Activated CD8-positive, alpha-beta memory T cell treated with anti-CD3 and anti-CD28 coated beads, Interleukin-2, amount 50 U/mL, for 24 hours (primary cell): ENCODE data around the gene ALS2.

Source experiments
- DNase-seq: peaks from one replicate; pipeline ENCODE4 v3.0.0-alpha.2; 2020; ENCODE audit errors: extremely low read depth

ALS2 gene

DNA sequence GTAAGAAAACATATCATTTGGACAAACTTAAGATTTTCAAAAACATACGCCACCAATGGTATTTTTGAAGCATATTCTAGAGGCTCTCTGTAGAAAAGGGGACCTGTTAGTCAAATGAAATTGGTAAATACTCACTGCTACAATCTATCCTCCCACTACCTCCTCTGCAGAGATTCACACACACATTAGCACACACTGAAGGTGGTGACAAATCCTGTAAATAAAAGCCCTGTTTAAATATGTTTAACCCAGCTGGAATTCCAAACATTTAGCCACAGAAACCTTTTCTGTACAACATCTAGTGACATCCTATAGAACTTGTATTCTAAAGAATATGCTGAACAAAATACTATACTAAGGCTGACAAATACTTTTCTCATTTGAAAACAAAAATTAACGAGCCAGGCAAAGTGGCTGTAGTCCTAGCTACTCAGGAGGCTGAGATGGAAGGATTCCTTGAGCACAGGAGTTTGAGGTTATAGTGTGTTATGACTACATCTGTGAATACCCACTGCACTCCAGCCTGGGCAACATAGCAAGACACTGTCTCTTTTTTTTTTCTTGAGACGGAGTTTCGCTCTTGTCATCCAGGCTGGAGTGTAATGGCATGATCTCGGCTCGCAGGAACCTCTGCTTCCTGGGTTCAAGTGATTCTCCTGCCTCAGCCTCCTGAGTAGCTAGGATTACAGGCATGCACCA is 25.9 kb downstream of the ALS2 start:
- DNase-seq: no peak

DNA sequence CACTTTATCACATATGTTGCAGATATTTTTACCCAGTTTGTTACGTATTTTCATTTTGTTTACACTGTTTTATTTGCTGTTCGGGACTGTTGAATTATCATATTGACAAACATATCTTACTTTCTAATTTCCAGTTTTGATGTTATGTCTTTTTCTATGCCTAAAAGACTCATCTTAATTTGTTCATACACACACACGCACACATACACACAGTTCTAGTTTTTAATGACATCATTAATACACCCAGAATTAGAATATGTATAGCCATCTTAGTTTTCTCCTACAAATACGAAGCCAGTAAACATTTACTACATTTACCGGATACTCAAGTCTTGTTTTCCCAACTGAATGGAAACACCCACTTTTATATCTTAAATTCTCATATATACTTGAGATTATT is 29.2 kb downstream of the ALS2 start:
- DNase-seq: no peak

DNA sequence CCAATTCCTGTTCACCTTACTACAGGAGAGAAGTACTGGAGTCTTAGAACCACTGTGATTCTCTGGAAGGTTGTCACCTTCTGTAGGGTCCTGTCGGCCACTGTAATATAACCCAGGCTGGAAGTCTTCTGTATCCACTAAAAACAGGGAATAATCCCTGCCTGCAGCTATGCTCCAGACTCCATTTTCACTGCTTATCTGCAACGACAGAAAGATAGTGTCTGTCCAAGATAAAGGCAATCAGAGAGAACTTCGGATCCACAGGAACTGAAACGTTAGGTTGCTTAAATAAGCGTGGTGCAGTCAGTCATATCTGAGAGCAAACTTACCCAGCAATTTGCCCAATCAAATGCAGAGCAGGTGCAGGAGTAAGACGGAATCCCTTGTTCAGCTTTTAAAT is 34.2 kb downstream of the ALS2 start:
- no peak for DNase-seq

- no peak for DNase-seq
Observed at GRCh38 chr2:201735486-201735885, 45.2 kb downstream of the ALS2 start.

DNA sequence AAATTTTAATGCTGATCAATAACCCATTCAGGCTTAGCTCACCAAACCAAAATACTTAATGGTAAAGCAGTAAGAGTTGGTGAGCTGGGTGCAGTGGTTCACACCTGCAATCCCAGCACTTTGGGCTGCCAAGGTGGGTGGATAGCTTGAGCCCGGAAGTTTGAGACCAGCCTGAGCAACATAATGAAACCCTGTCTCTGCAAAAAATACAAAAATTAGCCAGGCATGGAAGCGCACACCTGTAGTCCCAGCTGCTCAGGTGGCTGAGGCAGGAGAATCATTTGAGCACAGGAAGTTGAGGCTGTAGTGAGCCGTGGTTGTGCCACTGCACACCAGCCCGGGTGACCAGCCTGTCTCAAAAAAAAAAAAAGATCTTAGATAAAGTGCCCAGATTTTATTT is 46.6 kb downstream of the ALS2 start:
- no peak for DNase-seq

- no peak for DNase-seq
Observed at GRCh38 chr2:201733544-201733943, 47.2 kb downstream of the ALS2 start.

GRCh38 chr2:201730651-201731285 is 50.0 kb downstream of the ALS2 start:
- DNase-seq: no peak

DNA sequence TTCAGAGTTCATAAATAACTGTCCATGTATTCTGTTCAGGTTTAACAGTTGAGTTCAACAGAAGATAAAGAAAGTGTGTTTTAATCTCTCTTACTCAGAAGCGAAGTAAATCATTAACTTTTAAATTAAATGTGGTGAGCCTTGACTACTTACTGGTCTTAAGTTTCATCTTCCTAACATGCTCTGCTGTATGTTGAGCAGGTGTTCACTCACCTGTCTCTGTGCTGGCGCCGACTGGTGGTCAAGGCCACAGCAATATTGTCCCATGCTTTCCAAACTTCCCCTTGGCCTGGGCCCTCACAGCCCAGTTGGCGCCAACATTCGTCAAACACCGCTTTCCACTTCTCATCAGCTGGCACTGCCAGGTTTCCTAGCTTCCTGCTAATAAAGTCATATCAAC is 65.3 kb downstream of the ALS2 start:
- no peak for DNase-seq

DNA sequence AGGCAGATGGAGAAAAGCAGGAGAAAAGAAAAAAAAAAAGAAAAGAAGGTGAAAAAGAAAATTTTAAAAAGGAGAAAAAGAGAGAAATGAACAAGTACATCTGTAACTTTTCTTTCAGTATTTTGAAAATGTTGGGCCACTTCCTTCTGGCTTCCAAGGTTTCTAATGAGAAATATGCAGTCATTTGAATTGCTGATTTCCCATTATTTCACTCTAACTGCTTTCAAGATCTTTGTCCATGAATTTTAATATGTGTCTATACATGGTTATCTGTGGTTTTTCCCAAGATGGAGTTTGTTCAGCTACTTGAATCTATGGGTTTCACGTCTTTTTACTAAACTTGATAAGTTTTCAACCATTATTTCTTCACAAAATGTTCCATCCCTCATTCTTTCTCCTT is 68.0 kb downstream of the ALS2 start:
- no peak for DNase-seq

- no peak for DNase-seq
Observed at GRCh38 chr2:201709747-201710146, 71.0 kb downstream of the ALS2 start.

DNA sequence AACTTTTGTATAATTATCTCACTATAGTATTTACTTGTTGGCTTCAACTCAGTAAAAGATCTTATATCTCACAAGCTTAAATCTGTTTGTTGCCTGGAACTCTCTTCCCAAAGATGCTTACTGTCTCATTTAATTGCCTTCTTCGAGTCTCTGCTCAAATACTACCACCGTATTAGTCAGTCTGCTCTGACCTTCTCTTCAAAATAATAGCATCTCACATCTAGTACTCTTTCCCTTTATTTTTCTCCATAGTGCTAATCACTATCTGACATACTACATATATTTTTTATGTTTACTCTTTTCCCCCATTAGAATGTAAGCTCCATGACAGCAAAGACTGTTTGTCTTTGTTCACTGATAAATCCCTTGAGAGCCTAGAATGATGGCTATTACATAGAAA is 71.7 kb downstream of the ALS2 start:
- no peak for DNase-seq

DNA sequence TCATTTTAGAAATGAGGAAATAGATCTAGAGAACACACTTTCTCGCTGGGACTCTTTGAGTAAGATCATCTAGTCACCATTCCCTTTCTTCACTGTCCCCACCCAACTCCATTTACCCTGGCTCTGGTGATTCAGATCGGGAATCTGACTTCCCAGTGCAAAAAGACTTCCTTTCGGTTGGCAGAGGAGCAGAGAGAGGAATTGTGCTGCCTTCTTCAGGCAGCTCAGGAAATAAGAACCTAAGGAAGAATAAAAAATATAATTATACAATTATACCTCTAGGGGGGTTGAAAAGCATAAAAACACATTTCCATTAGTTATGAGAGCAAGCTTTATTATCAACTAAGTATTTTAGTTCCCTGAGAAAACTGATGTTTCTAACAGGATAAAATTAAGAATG is 73.0 kb downstream of the ALS2 start:
- DNase-seq: no peak

DNA sequence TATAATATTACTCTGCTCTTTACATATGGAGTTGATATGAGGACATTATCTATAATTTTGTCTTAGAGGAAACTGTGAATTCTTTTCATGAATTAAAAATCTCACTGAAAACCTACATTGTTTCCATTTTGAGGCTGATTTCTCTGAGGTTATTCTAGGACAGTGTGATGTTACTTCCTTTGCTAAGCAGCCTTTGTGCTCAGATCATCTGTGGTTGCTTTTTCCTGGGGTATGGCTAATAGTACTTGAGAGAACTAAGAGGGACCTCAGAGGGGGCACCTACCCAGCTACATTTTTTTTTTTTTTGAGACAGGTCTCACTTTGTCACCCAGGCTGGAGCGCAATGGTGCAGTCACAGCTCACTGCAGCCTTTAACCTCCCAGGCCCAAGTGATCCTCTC is 73.6 kb downstream of the ALS2 start:
- no peak for DNase-seq

DNA sequence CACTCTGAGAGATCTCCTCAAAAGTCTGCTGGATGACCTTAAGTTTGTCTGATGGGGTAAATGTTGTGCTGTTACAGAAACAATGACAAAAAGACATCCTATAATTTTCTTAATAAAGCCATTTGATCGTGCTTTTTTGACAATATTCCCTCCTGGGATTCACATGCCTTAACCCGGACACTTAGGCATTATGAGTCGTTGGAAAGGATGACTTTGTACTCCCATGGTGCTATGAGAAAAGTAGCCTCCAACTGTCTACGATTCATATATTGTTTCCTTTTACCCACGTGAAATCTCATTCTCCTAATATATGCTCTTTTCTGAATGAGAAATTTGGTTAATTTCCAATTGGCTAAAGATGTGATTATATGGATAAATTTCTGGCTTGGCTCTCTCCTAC is 76.2 kb downstream of the ALS2 start:
- no peak for DNase-seq

- DNase-seq: no peak
Observed at GRCh38 chr2:201701646-201702045, 79.1 kb downstream of the ALS2 start.

DNA sequence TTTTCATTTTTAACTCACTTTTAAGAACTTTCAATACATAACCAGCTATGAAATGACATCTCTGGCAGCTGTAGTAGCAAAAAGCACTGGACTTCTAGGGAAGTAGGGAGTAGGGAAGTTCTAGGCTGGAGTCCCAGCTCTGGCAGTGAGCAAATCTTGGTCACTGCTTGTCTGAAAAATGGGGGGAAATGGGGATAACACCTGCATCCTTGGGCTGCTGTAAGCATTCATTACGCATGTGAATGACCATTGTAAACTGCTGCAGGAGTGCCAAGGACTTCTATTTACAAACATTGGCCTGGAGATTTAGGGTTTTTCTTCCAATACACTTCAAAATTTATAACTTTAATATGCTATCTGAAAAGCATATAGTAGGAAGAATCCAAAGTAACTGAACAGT is 81.3 kb downstream of the ALS2 start:
- no peak for DNase-seq

DNA sequence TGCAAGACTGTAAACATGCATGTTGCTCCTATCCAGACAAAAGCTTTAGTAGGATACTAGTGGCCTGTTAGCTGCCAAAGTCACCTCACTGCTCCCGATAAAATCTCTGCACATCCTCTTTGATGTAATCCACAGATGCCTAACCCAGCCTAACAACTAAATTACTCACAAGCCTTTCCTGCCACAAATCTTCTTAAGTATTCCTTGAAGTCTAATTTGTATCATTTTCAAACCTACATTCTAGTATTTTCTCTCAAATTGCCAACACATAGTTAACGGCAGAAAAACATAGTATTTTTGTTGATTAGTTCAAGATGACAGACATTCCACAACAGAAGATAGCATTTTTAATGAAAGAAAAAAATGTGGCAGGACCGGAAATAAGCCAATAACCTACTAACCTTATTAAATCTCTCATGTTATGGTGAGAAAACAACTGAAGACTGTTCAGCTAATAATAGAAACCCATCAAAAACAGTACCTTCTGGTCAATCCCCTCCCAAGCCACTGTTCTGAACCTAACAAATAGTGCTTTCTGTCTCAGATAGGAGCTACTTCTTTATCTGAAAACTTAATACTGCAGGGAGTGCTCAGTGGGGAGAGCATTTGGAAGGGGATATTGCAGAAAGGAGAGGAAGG is 82.0 kb downstream of the ALS2 start, which contains the start of gene MPP4:
TSS of gene MPP4 (minus strand) at position 57 of the 639 bp plus-strand sequence. CDS start 4,690 bp downstream, outside the sequence.
- no peak for DNase-seq

DNA sequence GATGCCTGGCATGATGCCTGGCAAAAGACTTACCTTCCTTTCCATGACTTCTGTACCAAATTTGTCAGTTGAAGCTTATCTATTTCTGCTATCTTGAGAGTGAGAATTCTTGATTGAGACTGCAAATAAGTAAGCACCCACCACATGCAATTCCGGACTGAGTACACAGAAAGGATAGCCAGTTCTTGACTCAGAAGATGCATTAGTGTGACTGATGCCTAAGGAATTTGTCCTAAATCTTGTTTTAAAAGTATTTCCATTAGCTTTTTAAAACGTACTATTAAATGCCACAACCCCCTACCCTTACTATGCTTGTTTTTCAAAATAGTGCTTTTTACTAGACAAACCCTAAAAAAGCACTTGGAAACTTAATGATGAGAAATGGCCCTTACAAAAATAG is 82.8 kb downstream of the ALS2 start:
- no peak for DNase-seq

DNA sequence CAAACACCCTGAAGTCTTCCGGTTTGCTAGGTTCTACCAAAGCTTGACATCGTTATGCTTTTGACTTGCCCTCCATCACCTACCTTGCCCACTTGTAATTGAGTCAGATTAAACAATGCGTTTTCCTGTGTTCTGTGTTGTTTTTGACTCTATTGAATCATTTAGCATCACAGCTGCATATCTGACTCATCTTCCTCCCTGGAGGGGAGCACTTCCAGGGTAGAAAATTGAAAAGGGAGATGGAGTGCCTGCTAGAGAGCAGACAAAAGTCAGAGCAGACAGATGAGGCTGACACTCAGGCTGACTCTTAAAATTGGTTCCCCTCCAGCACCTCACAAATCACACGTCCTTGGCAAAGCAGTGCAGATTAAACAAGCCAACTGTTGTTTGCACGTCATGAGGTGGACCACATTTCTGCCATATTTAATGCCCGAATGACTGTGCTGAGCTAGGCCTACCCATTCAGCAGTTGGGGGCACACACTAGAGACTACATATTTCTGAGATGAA is 84.5 kb downstream of the ALS2 start:
- DNase-seq: no peak

DNA sequence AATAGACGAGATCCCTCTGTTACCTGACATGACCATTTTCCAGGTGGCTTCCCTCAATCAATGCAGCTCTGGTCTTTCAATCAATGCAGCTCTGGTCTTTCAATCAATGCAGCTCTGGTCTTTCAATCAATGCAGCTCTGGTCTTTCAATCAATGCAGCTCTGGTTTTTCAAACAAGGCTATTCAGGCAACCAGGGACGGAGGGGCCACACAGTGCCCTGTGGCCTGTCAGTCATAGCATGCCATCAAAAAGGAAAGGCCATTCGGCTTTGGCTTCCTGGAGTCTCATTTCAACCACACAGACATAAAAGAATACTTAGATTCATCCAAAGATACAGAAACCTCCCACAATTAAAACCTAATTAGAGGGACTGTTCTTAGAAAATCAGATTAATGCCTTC is 95.6 kb downstream of the ALS2 start:
- DNase-seq: no peak

DNA sequence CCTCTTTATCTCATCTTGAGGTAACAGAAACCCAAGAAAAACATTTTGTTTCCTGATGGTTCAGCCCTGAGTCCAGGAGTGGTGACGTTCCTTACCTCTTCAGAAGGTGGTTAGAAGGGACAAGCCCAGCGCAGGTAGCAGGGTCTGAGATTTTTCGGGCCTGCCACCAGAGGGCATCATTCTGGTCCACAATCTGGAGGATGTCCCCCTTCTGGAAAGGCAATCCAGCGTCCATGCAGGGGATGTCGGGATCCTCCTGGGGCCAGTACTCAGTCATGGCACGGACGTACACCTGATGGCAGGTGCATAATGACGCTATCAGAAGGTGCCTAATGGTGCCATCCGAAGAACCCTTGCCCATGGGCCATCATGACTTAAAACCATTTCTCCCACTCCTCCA is 100.0 kb downstream of the ALS2 start:
- no peak for DNase-seq

DNA sequence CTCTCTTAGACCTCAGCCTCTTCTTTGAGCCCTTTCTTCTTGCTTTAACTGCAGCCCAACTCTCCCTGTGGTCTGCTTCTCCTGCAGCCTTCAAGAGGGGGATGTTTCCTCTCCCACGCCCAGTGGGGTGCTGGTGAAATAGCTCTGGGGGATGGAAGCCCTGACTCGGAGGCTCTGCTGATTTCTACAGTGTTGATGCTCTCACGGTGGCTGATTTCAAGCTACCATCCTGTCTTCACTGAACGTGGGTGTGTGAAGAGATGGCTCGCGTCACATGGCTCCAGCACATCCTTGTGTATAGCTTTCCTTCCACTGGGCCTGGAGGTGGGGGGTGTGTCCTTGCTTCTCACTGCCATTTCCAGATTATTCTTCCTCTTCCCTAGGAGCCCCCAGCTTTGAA is 102.3 kb downstream of the ALS2 start:
- DNase-seq: no peak

DNA sequence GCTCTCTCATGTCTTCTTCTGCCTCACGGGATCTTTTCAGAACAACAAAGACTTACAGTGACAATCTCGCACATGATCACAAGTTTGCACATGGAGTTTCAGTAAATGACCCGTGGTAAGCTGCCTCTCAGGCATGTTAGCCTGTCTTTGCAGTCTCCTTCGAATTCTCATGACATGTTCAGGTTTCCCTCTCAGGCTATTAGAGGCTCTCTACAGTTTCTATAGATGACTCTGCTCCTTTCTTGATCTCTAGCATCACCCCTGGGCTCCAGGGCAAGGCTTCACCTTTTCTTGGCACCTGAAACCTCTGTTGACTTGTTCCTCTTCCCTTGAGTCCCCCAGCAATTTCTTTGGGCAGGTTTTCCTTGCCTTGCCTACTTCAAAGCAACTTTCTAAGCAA is 105.3 kb downstream of the ALS2 start:
- DNase-seq: no peak
